Stimulated activated effector memory CD8-positive, alpha-beta T cell treated with anti-CD3 and anti-CD28 coated beads, Interleukin-12 subunit alpha, Interleukin-12 subunit beta, amount 100 ng/mL, for 72 hours (primary cell): ENCODE data around the gene DENND1C.
A peak's percentile ranks its signal among the peaks of the same experiment; 100 is the strongest.

Experiments used
- ATAC-seq: fragments of 150-1000 bp; cut with Tn5 transposase; 2 replicates; pipeline ENCODE4 v1.10.0; 2021
- DNase-seq, 2 donors: peaks; one replicate each; pipeline ENCODE4 v3.0.0; 2021 to 2022; ENCODE audit warnings: low spot score in 2 of 2
- H3K27ac Mint-ChIP-seq: one replicate; pipeline ENCODE4 v1.8.0; 2022; ENCODE audit warnings: mild to moderate bottlenecking, mixed read lengths
- H3K36me3 Mint-ChIP-seq: one replicate; pipeline ENCODE4 v1.8.0; 2022; ENCODE audit warnings: mild to moderate bottlenecking, mixed read lengths
- H3K4me1 Mint-ChIP-seq: one replicate; pipeline ENCODE4 v1.8.0; 2022; ENCODE audit warnings: mixed read lengths
- H3K4me3 Mint-ChIP-seq: one replicate; pipeline ENCODE4 v1.8.0; 2022; ENCODE audit warnings: mild to moderate bottlenecking, mixed read lengths
- H3K9me3 Mint-ChIP-seq: one replicate; pipeline ENCODE4 v1.8.0; 2022; ENCODE audit warnings: mixed read lengths

Gene DENND1C

GRCh38 chr19:6455924-6456323 lies 25.7 kb downstream of the DENND1C start:
- H3K9me3 Mint-ChIP-seq = no peaks in the 10 kb centered on the region
- ATAC-seq (no peak), DNase-seq (no peak)
- no peak overlapping the region for H3K27ac Mint-ChIP-seq
- no peak overlapping the region for H3K4me3 Mint-ChIP-seq
- H3K36me3 Mint-ChIP-seq = peaks cover 38% of the 10 kb centered on the region
- peaks cover 24% of the 10 kb centered on the region for H3K4me1 Mint-ChIP-seq

- Mint-ChIP-seq H3K27ac (no peak overlapping the region), H3K9me3 (no peaks in the 10 kb centered on the region), H3K4me1 (peaks cover 12% of the 10 kb centered on the region), H3K4me3 (no peak overlapping the region), H3K36me3 (peaks cover 29% of the 10 kb centered on the region)
- ATAC-seq (no peak), DNase-seq (no peak)
Observed at GRCh38 chr19:6453951-6454565, 27.5 kb downstream of the DENND1C start.

- ATAC-seq = no peak
- Mint-ChIP-seq H3K27ac (no peak overlapping the region), H3K36me3 (peaks cover 22% of the 10 kb centered on the region), H3K4me1 (peaks cover under 1% of the 10 kb centered on the region), H3K9me3 (no peaks in the 10 kb centered on the region), H3K4me3 (no peak overlapping the region)
- no peak for DNase-seq
Observed at GRCh38 chr19:6452899-6453298, 28.7 kb downstream of the DENND1C start.

- H3K4me1 Mint-ChIP-seq = no peaks in the 10 kb centered on the region
- H3K4me3 Mint-ChIP-seq = no peak overlapping the region
- no peak overlapping the region for H3K27ac Mint-ChIP-seq
- peaks cover 16% of the 10 kb centered on the region for H3K36me3 Mint-ChIP-seq
- ATAC-seq = no peak
- DNase-seq = no peak
- H3K9me3 Mint-ChIP-seq = no peaks in the 10 kb centered on the region
Observed at GRCh38 chr19:6452223-6452614, 29.4 kb downstream of the DENND1C start.

- Mint-ChIP-seq H3K4me3 (no peak overlapping the region), H3K36me3 (peaks cover 11% of the 10 kb centered on the region), H3K4me1 (no peaks in the 10 kb centered on the region), H3K9me3 (no peaks in the 10 kb centered on the region), H3K27ac (no peak overlapping the region)
- no peak for ATAC-seq
- no peak for DNase-seq
Observed at GRCh38 chr19:6451583-6452222, 29.9 kb downstream of the DENND1C start.

GRCh38 chr19:6450166-6450565 lies 31.4 kb downstream of the DENND1C start:
- Mint-ChIP-seq H3K9me3 (no peaks in the 10 kb centered on the region), H3K36me3 (peaks cover 5% of the 10 kb centered on the region), H3K27ac (peak overlapping the region; percentile 35), H3K4me3 (no peak overlapping the region), H3K4me1 (no peaks in the 10 kb centered on the region)
- DNase-seq = no peak
- ATAC-seq = no peak

- Mint-ChIP-seq H3K9me3 (no peaks in the 10 kb centered on the region), H3K4me1 (no peaks in the 10 kb centered on the region)
Observed at GRCh38 chr19:6448045-6448444, 33.5 kb downstream of the DENND1C start.

GRCh38 chr19:6446452-6446851 lies 35.1 kb downstream of the DENND1C start:
- DNase-seq = no peak
- H3K4me3 Mint-ChIP-seq = no peak overlapping the region
- no peaks in the 10 kb centered on the region for H3K4me1 Mint-ChIP-seq
- no peak overlapping the region for H3K27ac Mint-ChIP-seq
- H3K9me3 Mint-ChIP-seq = no peaks in the 10 kb centered on the region
- no peak for ATAC-seq
- no peaks in the 10 kb centered on the region for H3K36me3 Mint-ChIP-seq

More at GRCh38 chr19:6448045-6448444, 33.5 kb downstream of the DENND1C start:
- H3K27ac Mint-ChIP-seq = no peak overlapping the region
- ATAC-seq = no peak
- no peaks in the 10 kb centered on the region for H3K36me3 Mint-ChIP-seq
- DNase-seq = no peak
- H3K4me3 Mint-ChIP-seq = no peak overlapping the region

GRCh38 chr19:6443986-6444385 lies 37.6 kb downstream of the DENND1C start:
- H3K27ac Mint-ChIP-seq = no peak overlapping the region
- no peaks in the 10 kb centered on the region for H3K4me1 Mint-ChIP-seq
- ATAC-seq (peak; percentile 26), DNase-seq (no peak)
- H3K9me3 Mint-ChIP-seq = no peaks in the 10 kb centered on the region
- no peaks in the 10 kb centered on the region for H3K36me3 Mint-ChIP-seq
- no peak overlapping the region for H3K4me3 Mint-ChIP-seq

- H3K4me3 Mint-ChIP-seq = no peak overlapping the region
- H3K27ac Mint-ChIP-seq = no peak overlapping the region
- H3K36me3 Mint-ChIP-seq = no peaks in the 10 kb centered on the region
- no peak for DNase-seq
- H3K4me1 Mint-ChIP-seq = no peaks in the 10 kb centered on the region
- H3K9me3 Mint-ChIP-seq = no peaks in the 10 kb centered on the region
- ATAC-seq = no peak
Observed at GRCh38 chr19:6442087-6442688, 39.4 kb downstream of the DENND1C start.

GRCh38 chr19:6440905-6441304 lies 40.7 kb downstream of the DENND1C start:
- DNase-seq = no peak
- no peak overlapping the region for H3K27ac Mint-ChIP-seq
- ATAC-seq = no peak
- no peaks in the 10 kb centered on the region for H3K4me1 Mint-ChIP-seq
- no peaks in the 10 kb centered on the region for H3K9me3 Mint-ChIP-seq
- no peaks in the 10 kb centered on the region for H3K36me3 Mint-ChIP-seq
- H3K4me3 Mint-ChIP-seq = no peak overlapping the region

- H3K36me3 Mint-ChIP-seq = no peaks in the 10 kb centered on the region
- no peaks in the 10 kb centered on the region for H3K4me1 Mint-ChIP-seq
- no peak overlapping the region for H3K4me3 Mint-ChIP-seq
- no peak overlapping the region for H3K27ac Mint-ChIP-seq
- ATAC-seq = no peak
- no peaks in the 10 kb centered on the region for H3K9me3 Mint-ChIP-seq
- no peak for DNase-seq
Observed at GRCh38 chr19:6439743-6440142, 41.8 kb downstream of the DENND1C start.

- H3K4me3 Mint-ChIP-seq = no peak within 1 kb of the TSS
- no peak for ATAC-seq
- no peaks in the 10 kb centered on the region for H3K9me3 Mint-ChIP-seq
- H3K27ac Mint-ChIP-seq = no peak within 1 kb of the TSS
- DNase-seq = no peak
- H3K36me3 Mint-ChIP-seq = no peaks in the 10 kb centered on the region
- H3K4me1 Mint-ChIP-seq = peaks cover 7% of the 10 kb centered on the region
Observed at GRCh38 chr19:6433663-6434062, 47.9 kb downstream of the DENND1C start, which contains the start of gene SLC25A41. TSS of gene SLC25A41 (minus strand) at chr19:6433763. CDS start at chr19:6433693, 70 bp downstream.

GRCh38 chr19:6433165-6433564 lies 48.4 kb downstream of the DENND1C start:
- Mint-ChIP-seq H3K4me3 (no peak overlapping the region), H3K36me3 (no peaks in the 10 kb centered on the region), H3K27ac (no peak overlapping the region), H3K9me3 (no peaks in the 10 kb centered on the region), H3K4me1 (peaks cover 7% of the 10 kb centered on the region)
- no peak for DNase-seq
- ATAC-seq = no peak

- Mint-ChIP-seq H3K36me3 (no peaks in the 10 kb centered on the region), H3K4me1 (peaks cover 7% of the 10 kb centered on the region), H3K27ac (no peak overlapping the region), H3K4me3 (no peak overlapping the region), H3K9me3 (no peaks in the 10 kb centered on the region)
- no peak for ATAC-seq
- no peak for DNase-seq
Observed at GRCh38 chr19:6431891-6432290, 49.7 kb downstream of the DENND1C start.
